Retinal pigment epithelial cell (primary cell): ENCODE results near the gene POM121L12.

ENCODE experiments used
- DNase-seq: peaks from one replicate; pipeline ENCODE4 v3.0.0-alpha.2; 2010; ENCODE audit warnings: low read depth
- H3K4me3 ChIP-seq: 2 replicates; pipeline ENCODE4 v1.5.1; 2011; ENCODE audit warnings: mild to moderate bottlenecking, low read length, control low read depth, moderate library complexity
- CTCF ChIP-seq: conservative IDR thresholded peaks from 2 replicates; pipeline ENCODE4 v1.5.1; 2011; ENCODE audit warnings: low read depth, low read length, control low read depth, inconsistent platforms

POM121L12 gene

GRCh38 chr7:53060066-53060465 is 24.6 kb downstream of the POM121L12 start:
- no peak for TF ChIP-seq CTCF
- H3K4me3 ChIP-seq, result no peak overlapping the region
- DNase-seq, result no peak

- DNase-seq, result no peak
- TF ChIP-seq CTCF, result no peak
Observed at GRCh38 chr7:53062796-53063195, 27.4 kb downstream of the POM121L12 start.

GRCh38 chr7:53068673-53069072 is 33.2 kb downstream of the POM121L12 start:
- TF ChIP-seq CTCF, result no peak
- H3K4me3 ChIP-seq, result no peak overlapping the region
- DNase-seq, result no peak

More at GRCh38 chr7:53062796-53063195, 27.4 kb downstream of the POM121L12 start:
- no peak overlapping the region for H3K4me3 ChIP-seq

GRCh38 chr7:53070883-53071282 is 35.5 kb downstream of the POM121L12 start:
- H3K4me3 ChIP-seq, result no peak overlapping the region
- no peak for TF ChIP-seq CTCF
- no peak for DNase-seq
